GM21360 (cell line): ENCODE results near the gene HSPBAP1.

Experiments
- ATAC-seq: cut with Tn5 transposase; IDR thresholded peaks from one replicate; pipeline ENCODE4 v1.9.1; 2021; ENCODE audit warnings: mild to moderate bottlenecking, moderate library complexity; ENCODE audit not compliant: unreplicated experiment

The HSPBAP1 gene

DNA sequence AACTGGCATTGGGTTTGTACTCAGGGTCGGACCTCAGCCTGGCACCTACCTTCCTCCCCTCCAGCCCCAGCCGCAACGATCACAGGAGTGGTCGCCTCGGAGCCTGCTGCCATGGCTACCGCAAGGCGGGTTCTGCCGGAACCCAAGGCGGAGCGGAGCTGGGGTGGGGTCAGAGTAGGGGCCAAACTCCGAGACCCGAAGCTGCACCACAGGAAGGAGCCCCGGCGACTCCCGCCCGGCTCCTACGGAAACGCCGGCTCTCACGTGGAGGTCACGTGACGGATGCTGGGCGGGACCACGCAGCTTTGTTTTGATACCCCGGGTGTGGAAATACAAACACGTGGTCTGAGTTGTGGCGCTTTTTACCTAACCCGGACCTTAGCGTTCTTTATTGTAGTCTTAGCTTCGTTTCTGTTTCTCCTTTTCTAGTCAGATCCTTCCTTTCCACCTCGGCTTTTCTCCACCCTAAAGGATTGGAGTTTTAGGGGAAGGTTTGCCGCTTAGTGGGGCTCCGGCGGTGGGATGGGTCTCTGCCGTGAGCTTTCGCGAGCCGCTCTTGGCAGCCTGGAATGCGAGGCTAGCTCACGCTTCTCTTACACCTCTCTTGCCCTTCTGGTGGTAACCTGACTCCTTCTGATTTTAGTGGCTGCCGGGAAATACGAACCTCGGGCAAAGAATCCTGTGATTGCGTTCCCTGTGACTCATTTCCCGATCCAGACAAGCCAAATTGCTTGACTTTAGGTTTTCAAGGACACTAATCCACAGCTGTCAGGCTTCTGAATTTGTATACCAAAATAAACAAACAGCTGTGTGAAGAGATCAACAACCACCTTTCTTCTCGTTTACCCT, at the start of gene HSPBAP1:
HSPBAP1 (minus strand) TSS at position 264 of the 849 bp plus-strand sequence; CDS start at position 113, 151 bp downstream.
- ATAC-seq = peak; percentile 57

- no peak for ATAC-seq
Observed at GRCh38 chr3:122835590-122835989, 42.0 kb upstream of the HSPBAP1 start.

GRCh38 chr3:122828281-122828680, 34.6 kb upstream of the HSPBAP1 start:
- ATAC-seq = no peak

- no peak for ATAC-seq
Observed at GRCh38 chr3:122826278-122826677, 32.6 kb upstream of the HSPBAP1 start.

GRCh38 chr3:122825460-122825859, 31.8 kb upstream of the HSPBAP1 start:
- no peak for ATAC-seq

DNA sequence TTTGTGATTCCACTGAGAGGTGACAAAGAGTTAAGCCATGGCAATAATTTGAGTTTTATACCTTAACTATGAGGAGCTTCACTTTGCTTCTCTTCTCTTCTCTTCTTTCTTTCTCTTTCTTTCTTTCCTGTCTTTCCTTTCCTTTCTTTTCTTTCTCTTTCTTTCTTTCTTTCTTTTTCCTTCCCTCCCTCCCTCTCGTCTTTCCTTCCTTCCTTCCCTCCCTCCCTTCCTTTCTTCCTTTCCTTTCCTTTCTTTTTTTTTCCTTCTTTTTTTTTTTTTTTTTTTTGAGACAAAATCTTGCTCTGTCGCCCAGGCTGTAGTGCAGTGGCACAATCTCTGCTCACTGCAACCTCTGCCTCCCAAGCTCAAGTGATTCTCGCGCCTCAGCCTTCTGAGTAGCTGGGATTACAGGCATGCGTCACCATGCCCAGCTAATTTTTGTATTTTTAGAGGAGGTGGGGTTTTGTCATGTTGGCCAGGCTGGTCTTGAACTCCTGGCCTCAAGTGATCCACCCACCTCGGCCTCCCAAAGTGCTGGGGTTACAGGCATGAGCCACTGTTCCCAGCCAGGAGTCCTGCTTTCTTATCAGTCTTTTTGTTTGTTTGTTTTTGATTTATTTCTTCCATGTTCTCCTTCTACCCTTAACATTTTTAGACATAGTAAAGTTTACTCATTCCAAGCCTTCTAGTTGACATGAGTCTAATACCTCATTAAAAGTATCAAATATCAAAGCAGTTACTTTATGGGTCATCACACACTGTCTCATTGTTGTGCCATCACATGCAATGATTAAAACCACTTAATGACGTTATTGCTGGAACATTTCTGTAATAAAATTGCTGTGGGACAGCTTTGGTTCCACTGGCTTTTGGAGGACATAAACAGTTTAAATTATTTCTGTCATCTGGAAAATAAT, 31.1 kb upstream of the HSPBAP1 start:
- ATAC-seq = no peak

DNA sequence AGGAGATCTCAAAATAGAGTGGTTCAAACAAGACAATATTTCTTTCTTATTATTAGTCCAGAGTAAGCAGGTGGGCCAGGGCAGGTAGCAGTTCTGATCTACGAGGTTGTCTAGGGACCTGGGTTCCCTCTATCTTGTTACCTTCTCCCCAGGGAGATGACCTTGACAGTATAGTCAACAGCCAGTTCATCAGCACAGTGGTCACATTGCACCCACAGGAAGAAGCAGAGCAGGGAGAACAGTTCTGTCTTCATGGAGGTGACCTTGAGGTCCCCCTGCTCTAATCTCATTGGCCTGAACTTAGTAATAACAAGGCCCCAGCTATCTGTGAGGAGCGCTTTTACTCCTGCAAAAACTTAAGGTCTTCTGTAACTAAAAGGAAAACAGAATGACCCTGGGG, 23.0 kb upstream of the HSPBAP1 start:
- ATAC-seq = no peak

- no peak for ATAC-seq
Observed at GRCh38 chr3:122810734-122811133, 17.1 kb upstream of the HSPBAP1 start.

DNA sequence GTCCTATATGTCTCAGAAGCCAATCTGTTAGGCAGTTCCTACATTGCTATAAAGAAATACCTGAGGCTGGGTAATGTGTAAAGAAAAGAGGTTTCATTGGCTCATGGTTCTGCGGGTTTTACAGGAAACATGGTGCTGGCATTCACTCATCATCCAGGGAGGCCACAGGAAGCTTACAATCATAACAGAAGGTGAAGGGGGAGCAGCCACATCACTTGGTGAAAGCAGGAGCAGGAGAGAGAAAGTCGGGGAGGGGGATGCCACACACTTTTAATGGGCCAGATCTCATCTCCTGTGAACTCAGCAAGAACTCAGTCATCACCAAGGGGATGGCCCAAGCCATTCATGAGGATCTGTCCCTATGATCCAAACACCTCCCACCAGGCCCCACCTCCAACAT, 10.3 kb upstream of the HSPBAP1 start:
- ATAC-seq = no peak

DNA sequence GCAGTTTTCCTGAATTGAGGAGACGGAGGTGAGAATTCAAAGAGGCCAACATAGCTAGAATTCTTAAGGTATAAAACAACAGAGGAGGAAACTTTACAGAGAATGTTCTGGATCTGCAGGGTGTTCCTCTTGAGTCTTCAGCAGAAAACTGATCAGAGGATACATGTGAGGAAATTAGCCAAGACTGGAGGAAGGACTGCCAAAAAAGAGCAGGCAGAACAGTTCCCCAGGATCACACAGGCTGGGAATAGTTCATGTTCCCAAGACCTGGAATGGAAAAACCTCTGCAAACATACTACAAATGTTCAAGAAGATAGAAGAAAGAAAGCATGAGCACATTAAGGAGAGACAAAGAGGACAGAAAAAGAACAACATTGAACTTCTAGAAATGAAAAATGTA, 8.7 kb upstream of the HSPBAP1 start:
- ATAC-seq = no peak

DNA sequence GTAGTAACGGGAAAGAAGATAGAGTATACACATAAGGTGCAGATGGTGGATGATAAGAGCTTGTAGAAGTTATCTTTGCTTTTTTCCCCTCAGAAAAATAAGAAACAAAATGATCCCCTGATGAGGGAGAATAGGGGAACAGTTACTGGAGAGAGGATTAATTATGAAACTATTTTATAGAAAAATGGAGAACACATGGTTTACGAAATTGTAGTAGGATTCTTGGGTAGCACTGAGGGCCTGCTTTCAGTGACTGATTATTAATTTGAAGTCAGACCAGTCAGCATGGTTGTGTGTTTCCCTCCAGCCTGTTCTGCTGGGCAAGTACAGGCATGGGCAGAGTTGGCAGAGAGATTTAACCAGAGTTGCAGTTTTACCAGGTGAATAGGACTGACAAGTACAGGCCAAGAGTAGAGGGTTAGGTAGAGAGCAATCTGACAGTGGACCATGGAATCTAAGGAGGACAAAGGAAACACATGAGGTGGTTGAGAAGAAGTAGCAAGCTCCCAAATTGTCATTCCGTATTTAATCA, 7.1 kb upstream of the HSPBAP1 start:
- no peak for ATAC-seq

- ATAC-seq = no peak
Observed at GRCh38 chr3:122800031-122800430, 6.4 kb upstream of the HSPBAP1 start.

GRCh38 chr3:122799322-122799721, 5.7 kb upstream of the HSPBAP1 start:
- ATAC-seq = no peak

- ATAC-seq = no peak
Observed at GRCh38 chr3:122797291-122797690, 3.7 kb upstream of the HSPBAP1 start.

DNA sequence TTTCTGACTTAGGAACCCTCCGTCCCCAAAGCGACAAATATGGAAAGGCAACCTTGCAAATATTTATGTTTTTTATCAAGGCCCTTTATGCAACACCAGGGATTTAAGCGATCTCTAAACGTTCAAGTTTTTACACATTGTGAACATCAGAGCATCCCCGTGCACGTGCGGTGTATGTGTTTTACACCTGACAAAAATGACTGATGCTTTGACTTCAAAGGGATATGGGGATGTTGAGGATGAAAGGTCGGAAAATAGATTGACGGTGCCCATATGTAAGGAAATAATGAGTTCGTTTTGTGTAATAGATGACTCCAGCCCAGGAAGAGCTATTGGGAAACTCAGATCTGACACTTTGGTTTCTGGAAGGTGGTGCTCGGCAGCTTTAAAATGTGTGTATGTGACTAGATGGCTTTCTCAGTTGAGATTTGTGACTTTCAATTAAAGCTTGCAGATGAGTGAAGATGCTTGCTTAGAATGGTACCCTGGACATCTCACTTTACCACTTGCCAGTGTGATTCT, 2.1 kb upstream of the HSPBAP1 start:
- ATAC-seq = no peak

DNA sequence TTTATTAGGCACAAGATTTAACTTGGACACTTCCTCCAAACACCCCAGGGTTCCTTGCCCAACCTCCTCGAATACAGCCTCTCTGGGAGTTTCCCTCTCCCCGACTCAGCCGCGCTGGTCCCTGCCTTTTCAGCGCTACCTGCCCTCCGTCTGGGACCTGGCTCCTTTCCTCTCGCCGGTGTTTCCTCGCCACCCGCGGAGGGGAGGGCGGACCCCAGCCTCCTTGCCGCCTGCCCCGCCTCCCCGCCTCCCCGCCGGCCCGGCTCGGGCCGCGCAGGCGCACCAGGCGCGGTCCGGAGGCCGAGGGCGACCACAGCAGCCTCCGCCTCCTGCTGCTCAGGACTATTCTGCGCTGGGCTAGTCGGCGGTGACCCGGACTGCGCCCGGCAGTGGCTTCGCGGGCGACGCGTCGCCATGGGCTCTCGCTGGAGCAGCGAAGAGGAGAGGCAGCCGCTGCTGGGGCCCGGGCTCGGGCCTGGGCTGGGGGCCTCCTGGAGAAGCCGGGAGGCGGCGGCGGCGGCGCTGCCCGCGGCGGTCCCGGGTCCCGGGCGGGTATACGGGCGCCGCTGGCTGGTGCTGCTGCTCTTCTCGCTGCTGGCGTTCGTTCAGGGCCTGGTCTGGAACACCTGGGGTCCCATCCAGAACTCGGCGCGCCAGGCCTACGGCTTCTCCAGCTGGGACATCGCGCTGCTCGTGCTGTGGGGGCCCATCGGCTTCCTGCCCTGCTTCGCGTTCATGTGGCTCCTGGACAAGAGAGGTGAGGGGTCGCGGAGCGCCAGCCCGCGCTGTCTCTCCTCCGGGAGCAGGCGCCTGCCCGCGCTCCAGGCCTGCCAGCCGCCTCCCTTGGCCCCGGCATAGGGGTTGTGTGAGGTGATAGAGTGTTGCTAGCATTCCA, 1.4 kb upstream of the HSPBAP1 start, which contains the start of gene SLC49A4:
SLC49A4 (plus strand) TSS at position 291 of the 895 bp plus-strand sequence; CDS start at position 415, 124 bp downstream.
- peak; percentile 69 for ATAC-seq

- ATAC-seq = no peak
Observed at GRCh38 chr3:122794483-122794778, 800 bp upstream of the HSPBAP1 start.

GRCh38 chr3:122789585-122790273, 3.9 kb downstream of the HSPBAP1 start:
- no peak for ATAC-seq

DNA sequence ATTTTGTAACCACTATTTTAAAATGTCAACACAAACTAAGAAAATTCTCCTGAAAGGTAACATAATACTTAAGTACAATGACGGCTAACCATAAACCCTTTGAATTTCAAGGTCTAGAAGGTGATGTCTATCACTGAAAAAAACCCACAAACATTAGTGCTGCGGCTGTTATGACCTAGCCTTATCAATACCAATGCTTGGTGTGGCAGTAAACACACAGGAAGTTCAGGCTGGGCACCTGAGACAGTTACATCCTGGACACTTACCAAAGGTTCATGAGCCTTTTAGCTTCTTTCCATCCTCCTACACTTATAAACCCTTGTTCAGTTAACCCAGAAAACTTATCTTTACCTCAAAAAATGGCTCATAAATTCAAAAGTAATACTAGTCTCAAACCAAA, 5.8 kb downstream of the HSPBAP1 start:
- no peak for ATAC-seq

DNA sequence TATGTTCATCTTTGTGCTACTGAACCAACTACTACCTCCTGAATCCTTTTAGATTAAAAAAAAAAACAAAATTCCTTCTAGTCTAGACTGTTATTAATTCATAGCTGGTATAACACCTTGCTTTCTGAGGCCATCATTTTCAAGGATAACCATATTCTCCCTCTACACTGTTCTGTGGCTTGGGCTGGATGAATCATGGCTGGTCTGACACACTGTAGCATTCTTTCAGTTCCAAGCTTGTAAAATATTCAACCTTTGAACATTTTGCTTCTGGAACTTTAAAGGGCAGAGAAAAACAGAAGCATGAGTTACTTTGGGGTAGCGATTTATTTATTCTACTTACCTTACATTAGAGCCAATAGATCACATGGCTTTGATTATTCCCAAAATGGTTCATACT, 7.6 kb downstream of the HSPBAP1 start:
- no peak for ATAC-seq
